Myocyte (in vitro differentiated cells): Measurements from ENCODE around the gene CAPN1. TPM values are rescaled to one million over a fixed set of nuclear protein-coding genes. Genes with fewer than 3 reads are reported as not detected.
"Not testable (repeated sequence)": the region's sequence is repeated elsewhere in the genome, so short reads cannot be mapped to it uniquely, and the experiment has no call there.

ENCODE experiments used
- DNase-seq: peaks from one replicate; pipeline ENCODE4 v3.0.0-alpha.2; 2012; ENCODE audit warnings: low read depth
- total RNA-seq: library from RNA; depleted of rRNA; stranded (reverse); fragments of >200 nt; gene quantifications from 2 replicates; pipeline ENCODE4 v1.2.3, GENCODE V29; 2014

The CAPN1 gene
- total RNA-seq, 1 donor from 2014 or later, result 149 TPM

- DNase-seq, result no peak
Measured at GRCh38 chr11:65159012-65159411, 22.7 kb upstream of the CAPN1 start.

GRCh38 chr11:65160643-65161042 lies 21.1 kb upstream of the CAPN1 start:
- no peak for DNase-seq

- DNase-seq, result no peak
Measured at GRCh38 chr11:65163684-65164083, 18.0 kb upstream of the CAPN1 start.

- DNase-seq, result no peak
Measured at GRCh38 chr11:65165410-65166317, 16.1 kb upstream of the CAPN1 start.

GRCh38 chr11:65166893-65167292 lies 14.8 kb upstream of the CAPN1 start:
- DNase-seq, result no peak

- no peak for DNase-seq
Measured at GRCh38 chr11:65167656-65168055, 14.1 kb upstream of the CAPN1 start.

- DNase-seq, result peak; percentile 45
Measured at GRCh38 chr11:65169164-65169641, 12.5 kb upstream of the CAPN1 start.

GRCh38 chr11:65170058-65170534 lies 11.6 kb upstream of the CAPN1 start, which contains the start of gene SPDYC:
SPDYC (plus strand) TSS chr11:65170233; CDS start chr11:65171358, 1,125 bp downstream.
- DNase-seq, result no peak

GRCh38 chr11:65172600-65172999 lies 9.1 kb upstream of the CAPN1 start:
- no peak for DNase-seq

GRCh38 chr11:65174571-65175010 lies 7.1 kb upstream of the CAPN1 start:
- not testable (repeated sequence) for DNase-seq

GRCh38 chr11:65180877-65181568 lies 705 bp upstream of the CAPN1 start:
- peak; percentile 80 for DNase-seq

GRCh38 chr11:65182258-65183170 lies 786 bp downstream of the CAPN1 start:
- peak; percentile 22 for DNase-seq

- DNase-seq, result no peak
Measured at GRCh38 chr11:65183201-65183891, 1.6 kb downstream of the CAPN1 start.

GRCh38 chr11:65184146-65184545 lies 2.4 kb downstream of the CAPN1 start:
- no peak for DNase-seq

- no peak for DNase-seq
Measured at GRCh38 chr11:65185171-65185570, 3.4 kb downstream of the CAPN1 start.

GRCh38 chr11:65185869-65186341 lies 4.2 kb downstream of the CAPN1 start:
- no peak for DNase-seq

GRCh38 chr11:65186701-65187100 lies 5.0 kb downstream of the CAPN1 start:
- DNase-seq, result no peak

GRCh38 chr11:65187146-65187675 lies 5.5 kb downstream of the CAPN1 start:
- DNase-seq, result no peak

- DNase-seq, result no peak
Measured at GRCh38 chr11:65187971-65188461, 6.3 kb downstream of the CAPN1 start.

- DNase-seq, result no peak
Measured at GRCh38 chr11:65188486-65188885, 6.8 kb downstream of the CAPN1 start.
